Astrocyte (in vitro differentiated cells and primary cell): ENCODE measurements around the gene NPR2. TPM values are rescaled to one million over a fixed set of nuclear protein-coding genes. Genes with fewer than 3 reads are reported as not detected.

Experiments
- DNase-seq: peaks from one replicate; pipeline ENCODE4 v3.0.0-alpha.2; 2010; ENCODE audit warnings: low read depth
- FAIRE-seq: peaks from 2 replicates; lab custom pipeline; 2011; peaks lifted over from hg19 to GRCh38; lab: Jason Lieb, UNC
- H2AFZ ChIP-seq: 2 replicates; pipeline ENCODE4 v1.6.0; 2012; ENCODE audit warnings: low read depth, low read length, inconsistent platforms
- H3K27ac ChIP-seq: 2 replicates; pipeline ENCODE4 v1.5.1; 2011; ENCODE audit warnings: low read depth, low read length, inconsistent platforms
- H3K27me3 ChIP-seq: 2 replicates; pipeline ENCODE4 v1.6.0; 2011; ENCODE audit warnings: low read length, inconsistent platforms; ENCODE audit not compliant: insufficient read depth
- H3K36me3 ChIP-seq: 2 replicates; pipeline ENCODE4 v1.5.1; 2011; ENCODE audit warnings: low read length, inconsistent platforms; ENCODE audit not compliant: insufficient read depth
- H3K4me1 ChIP-seq: 2 replicates; pipeline ENCODE4 v1.5.1; 2011; ENCODE audit warnings: low read length, inconsistent platforms; ENCODE audit not compliant: insufficient read depth
- H3K4me2 ChIP-seq: 2 replicates; pipeline ENCODE4 v1.6.0; 2012; ENCODE audit warnings: low read length, inconsistent platforms
- H3K4me3 ChIP-seq: 2 replicates; pipeline ENCODE4 v1.5.1; 2011; ENCODE audit warnings: low read depth, mild to moderate bottlenecking, low read length, inconsistent platforms; ENCODE audit not compliant: insufficient read depth
- H3K79me2 ChIP-seq: 2 replicates; pipeline ENCODE4 v1.6.0; 2012; ENCODE audit warnings: mild to moderate bottlenecking, low read length, inconsistent platforms; ENCODE audit not compliant: insufficient read depth
- H3K9ac ChIP-seq: 2 replicates; pipeline ENCODE4 v1.6.0; 2012; ENCODE audit warnings: mild to moderate bottlenecking, low read length, inconsistent platforms
- H3K9me3 ChIP-seq: 2 replicates; pipeline ENCODE4 v1.5.1; 2012; ENCODE audit warnings: low read depth, mild to moderate bottlenecking, low read length, inconsistent platforms; ENCODE audit not compliant: insufficient read depth
- H4K20me1 ChIP-seq: 2 replicates; pipeline ENCODE4 v1.6.0; 2012; ENCODE audit warnings: low read length, inconsistent platforms; ENCODE audit not compliant: insufficient read depth
- H3K27ac Mint-ChIP-seq: one replicate; pipeline ENCODE4 v1.8.0; 2021; ENCODE audit warnings: mild to moderate bottlenecking, mixed read lengths; ENCODE audit not compliant: unreplicated experiment
- H3K27me3 Mint-ChIP-seq: one replicate; pipeline ENCODE4 v1.8.0; 2021; ENCODE audit warnings: low read depth, mixed read lengths; ENCODE audit not compliant: unreplicated experiment
- H3K36me3 Mint-ChIP-seq: one replicate; pipeline ENCODE4 v1.8.0; 2021; ENCODE audit warnings: low read depth, mixed read lengths; ENCODE audit not compliant: unreplicated experiment
- H3K4me1 Mint-ChIP-seq: one replicate; pipeline ENCODE4 v1.8.0; 2021; ENCODE audit warnings: low read depth, mixed read lengths; ENCODE audit not compliant: unreplicated experiment
- H3K4me3 Mint-ChIP-seq: one replicate; pipeline ENCODE4 v1.8.0; 2021; ENCODE audit warnings: mild to moderate bottlenecking, moderate library complexity, mixed read lengths; ENCODE audit not compliant: unreplicated experiment
- H3K9me3 Mint-ChIP-seq: one replicate; pipeline ENCODE4 v1.8.0; 2021; ENCODE audit warnings: mild to moderate bottlenecking, mixed read lengths; ENCODE audit not compliant: unreplicated experiment
- CTCF ChIP-seq: IDR thresholded peaks from 2 replicates; pipeline ENCODE4 v1.5.1; 2011; ENCODE audit warnings: low read depth, mild to moderate bottlenecking, inconsistent platforms, low read length, moderate library complexity; ENCODE audit not compliant: insufficient read depth
- EZH2 ChIP-seq: IDR thresholded peaks from 2 replicates; pipeline ENCODE4 v1.6.1; 2012; ENCODE audit warnings: mild to moderate bottlenecking, low read length, inconsistent platforms; ENCODE audit not compliant: insufficient read depth
- total RNA-seq: library from RNA; stranded (reverse); gene quantifications from 2 replicates; pipeline ENCODE4 v1.2.1, GENCODE V29; 2021

Gene NPR2
- total RNA-seq, 1 donor from 2014 or later = 24.6 TPM

DNA sequence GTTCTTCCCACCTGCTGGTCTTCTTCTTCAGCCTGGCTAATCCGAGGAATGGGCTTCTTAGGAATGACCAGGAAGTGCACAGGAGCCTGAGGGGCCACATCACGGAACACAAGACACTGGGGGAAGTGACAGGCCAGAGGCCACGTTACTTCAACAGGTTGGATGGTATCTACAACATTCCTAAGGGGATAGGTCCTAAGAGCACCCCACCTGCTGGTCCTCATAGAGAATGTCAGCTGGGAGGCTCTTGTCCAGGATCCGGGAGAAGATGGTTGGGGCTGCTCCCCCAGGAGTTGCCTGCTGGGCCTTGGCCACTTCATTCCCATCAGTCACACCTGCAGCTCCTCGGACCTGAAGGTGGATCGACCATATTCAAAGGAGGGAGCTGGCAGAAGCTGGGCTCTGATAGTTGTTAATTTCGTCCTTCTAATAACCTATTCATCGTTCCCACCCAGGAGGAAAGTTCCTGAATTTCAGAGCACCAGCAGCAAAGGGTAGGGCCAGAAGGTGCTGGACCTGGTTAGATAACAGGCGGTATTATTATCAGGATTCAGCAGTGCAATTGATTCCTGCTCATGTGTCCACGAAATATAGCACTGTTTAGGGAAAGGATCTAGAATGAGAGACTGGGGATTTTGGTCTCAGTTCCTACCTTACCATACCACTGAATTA is 22.2 kb downstream of the NPR2 start:
- H3K9me3 Mint-ChIP-seq = no peaks in the 10 kb centered on the region
- Histone ChIP-seq H3K9me3 (no peaks in the 10 kb centered on the region), H4K20me1 (no peaks in the 10 kb centered on the region), H3K4me2 (peak overlapping the region; percentile 95), H3K36me3 (no peaks in the 10 kb centered on the region), H3K9ac (peak overlapping the region; percentile 88), H3K27ac (no peak overlapping the region), H3K27me3 (no peaks in the 10 kb centered on the region), H2AFZ (no peak overlapping the region), H3K4me3 (peak overlapping the region; percentile 84), H3K79me2 (peaks cover 4% of the 10 kb centered on the region), H3K4me1 (peaks cover 15% of the 10 kb centered on the region)
- H3K4me3 Mint-ChIP-seq = peak overlapping the region; percentile 88
- no peak overlapping the region for H3K27ac Mint-ChIP-seq
- FAIRE-seq (no peak), DNase-seq (no peak)
- peaks cover 7% of the 10 kb centered on the region for H3K27me3 Mint-ChIP-seq
- H3K4me1 Mint-ChIP-seq = peaks cover 11% of the 10 kb centered on the region
- TF ChIP-seq CTCF = peak; percentile 31
- TF ChIP-seq EZH2 = no peak
- peaks cover 8% of the 10 kb centered on the region for H3K36me3 Mint-ChIP-seq

GRCh38 chr9:35814106-35814840 is 22.9 kb downstream of the NPR2 start:
- no peak for FAIRE-seq

More at GRCh38 chr9:35814106-35814840, 22.9 kb downstream of the NPR2 start:
- peak overlapping the region; percentile 95 for H3K4me2 ChIP-seq
- peaks cover 4% of the 10 kb centered on the region for H3K79me2 ChIP-seq
- Mint-ChIP-seq H3K27ac (peak overlapping the region; percentile 22), H3K27me3 (peaks cover 7% of the 10 kb centered on the region), H3K36me3 (peaks cover 8% of the 10 kb centered on the region), H3K4me1 (peaks cover 11% of the 10 kb centered on the region), H3K9me3 (no peaks in the 10 kb centered on the region), H3K4me3 (peak overlapping the region; percentile 88)
- no peaks in the 10 kb centered on the region for H3K36me3 ChIP-seq
- H3K27me3 ChIP-seq = no peaks in the 10 kb centered on the region
- peaks cover 15% of the 10 kb centered on the region for H3K4me1 ChIP-seq
- peak overlapping the region; percentile 62 for H3K27ac ChIP-seq
- DNase-seq = peak; percentile 20
- H3K4me3 ChIP-seq = peak overlapping the region; percentile 84
- H4K20me1 ChIP-seq = no peaks in the 10 kb centered on the region
- no peaks in the 10 kb centered on the region for H3K9me3 ChIP-seq
- peak overlapping the region; percentile 88 for H2AFZ ChIP-seq
- TF ChIP-seq CTCF (peak; percentile 11), EZH2 (no peak)
- H3K9ac ChIP-seq = peak overlapping the region; percentile 88
